Progenitor cell of endocrine pancreas (in vitro differentiated cells): ENCODE results near the gene PYGB. TPM values are rescaled to one million over a fixed set of nuclear protein-coding genes. Genes with fewer than 3 reads are reported as not detected.

Source experiments
- DNase-seq: peaks from one replicate; pipeline ENCODE4 v3.0.0; 2021; ENCODE audit warnings: low spot score; ENCODE audit not compliant: unreplicated experiment
- H3K27ac Mint-ChIP-seq: 2 replicates; pipeline ENCODE4 v1.8.0; 2021; ENCODE audit warnings: mild to moderate bottlenecking, moderate library complexity, mixed read lengths
- H3K27me3 Mint-ChIP-seq: 2 replicates; pipeline ENCODE4 v1.8.0; 2021; ENCODE audit warnings: mixed read lengths
- H3K36me3 Mint-ChIP-seq: 2 replicates; pipeline ENCODE4 v1.8.0; 2022; ENCODE audit warnings: mixed read lengths; ENCODE audit not compliant: insufficient read depth
- H3K4me1 Mint-ChIP-seq: 2 replicates; pipeline ENCODE4 v1.8.0; 2021; ENCODE audit warnings: low read depth, mixed read lengths
- H3K4me3 Mint-ChIP-seq: 2 replicates; pipeline ENCODE4 v1.8.0; 2021; ENCODE audit warnings: low read depth, mild to moderate bottlenecking, moderate library complexity, mixed read lengths
- H3K9me3 Mint-ChIP-seq: 2 replicates; pipeline ENCODE4 v1.8.0; 2021; ENCODE audit warnings: low read depth, mixed read lengths
- CTCF ChIP-seq: fragments of 200-600 bp; sonication (generic); IDR thresholded peaks from one replicate; pipeline ENCODE4 v1.5.0; 2021; ENCODE audit warnings: antibody characterized with exemption, mild to moderate bottlenecking; ENCODE audit not compliant: unreplicated experiment
- total RNA-seq: library from RNA; stranded (reverse); gene quantifications from 2 replicates; pipeline ENCODE4 v1.2.1, GENCODE V29; 2021

The PYGB gene
- total RNA-seq, 1 donor from 2014 or later, result 54.4 TPM

GRCh38 chr20:25316506-25317190, 68.8 kb downstream of the PYGB start:
- no peak for TF ChIP-seq CTCF
- Mint-ChIP-seq H3K27ac (no peak overlapping the region), H3K4me3 (no peak overlapping the region), H3K27me3 (no peaks in the 10 kb centered on the region), H3K9me3 (no peaks in the 10 kb centered on the region), H3K36me3 (peaks cover 8% of the 10 kb centered on the region), H3K4me1 (no peaks in the 10 kb centered on the region)
- DNase-seq, result no peak

DNA sequence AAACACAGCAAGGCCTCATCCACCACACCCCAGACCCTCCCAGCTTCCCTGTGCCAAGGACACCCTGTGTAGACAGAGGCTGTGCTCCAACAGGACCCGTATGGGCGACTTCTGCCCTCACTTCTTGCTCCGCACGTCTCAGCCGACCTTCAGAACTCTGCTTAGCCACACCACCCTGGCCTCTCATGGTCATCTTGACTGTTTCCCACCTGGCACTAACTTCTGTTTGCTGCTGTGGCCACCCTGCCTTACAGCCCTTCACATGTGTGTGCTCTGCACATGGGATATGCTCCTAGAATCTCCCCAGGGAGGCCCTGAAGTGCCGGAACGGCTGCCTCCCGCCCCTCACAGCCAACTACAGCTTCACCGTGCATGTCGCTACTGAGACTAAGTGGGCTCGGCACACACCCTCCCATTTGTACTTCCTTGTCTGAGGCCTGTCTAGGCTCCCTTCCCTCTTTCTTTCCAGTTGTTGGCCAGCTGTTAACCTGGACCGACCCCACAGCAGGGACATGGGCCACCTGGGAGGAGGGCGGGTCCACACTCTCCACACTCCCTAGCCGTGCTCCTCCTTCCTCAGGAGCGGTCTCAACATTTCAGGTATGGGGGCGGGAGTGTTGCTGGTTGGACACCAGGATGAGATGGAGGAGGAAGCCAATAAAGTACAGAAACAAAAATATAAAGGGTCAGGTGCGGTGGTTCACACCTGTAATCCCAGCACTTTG, 69.6 kb downstream of the PYGB start:
- H3K36me3 Mint-ChIP-seq, result peaks cover 8% of the 10 kb centered on the region
- no peaks in the 10 kb centered on the region for H3K9me3 Mint-ChIP-seq
- no peaks in the 10 kb centered on the region for H3K27me3 Mint-ChIP-seq
- H3K4me1 Mint-ChIP-seq, result no peaks in the 10 kb centered on the region
- peak overlapping the region; percentile 43 for H3K27ac Mint-ChIP-seq
- TF ChIP-seq CTCF, result no peak
- DNase-seq, result no peak
- H3K4me3 Mint-ChIP-seq, result no peak overlapping the region

DNA sequence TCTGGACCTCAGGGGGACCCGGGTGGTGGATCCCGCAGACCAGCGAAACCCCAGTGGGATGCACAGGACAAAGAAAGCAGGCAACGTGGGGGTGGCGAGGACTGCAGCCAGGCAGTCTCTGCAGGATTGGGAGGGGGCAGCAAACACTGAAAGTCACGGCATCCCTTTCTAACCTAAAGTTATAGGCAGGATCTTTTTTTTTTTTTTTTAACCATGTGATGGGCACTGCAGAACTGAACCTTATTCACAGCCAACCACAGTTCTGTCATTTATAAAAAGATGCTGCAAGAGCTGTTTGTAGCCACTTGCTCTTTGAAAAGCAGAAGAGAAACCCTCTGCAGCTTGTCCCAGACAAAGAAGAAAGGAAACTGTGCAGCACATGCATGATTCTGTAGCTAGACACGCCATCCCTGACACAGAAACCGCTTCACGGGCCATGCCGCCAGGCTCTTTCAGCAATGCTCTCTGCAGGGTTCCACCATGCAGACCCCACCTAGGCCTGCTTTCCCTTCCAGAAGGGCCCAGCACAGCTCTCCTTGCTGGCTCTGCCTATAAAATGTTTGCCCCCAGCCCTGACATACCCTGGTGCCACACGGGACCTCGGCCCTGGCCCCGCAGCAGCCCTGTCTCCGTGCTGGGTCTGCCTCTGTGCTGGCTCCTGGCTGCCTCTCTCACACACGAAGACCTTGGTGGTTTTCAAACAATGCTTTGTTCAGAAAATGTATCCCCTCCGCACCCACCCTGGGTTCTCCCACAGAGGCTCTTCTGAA, 70.8 kb downstream of the PYGB start:
- no peak for TF ChIP-seq CTCF
- Mint-ChIP-seq H3K36me3 (peaks cover 9% of the 10 kb centered on the region), H3K4me3 (no peak overlapping the region), H3K27me3 (no peaks in the 10 kb centered on the region), H3K4me1 (no peaks in the 10 kb centered on the region), H3K27ac (no peak overlapping the region), H3K9me3 (no peaks in the 10 kb centered on the region)
- no peak for DNase-seq

DNA sequence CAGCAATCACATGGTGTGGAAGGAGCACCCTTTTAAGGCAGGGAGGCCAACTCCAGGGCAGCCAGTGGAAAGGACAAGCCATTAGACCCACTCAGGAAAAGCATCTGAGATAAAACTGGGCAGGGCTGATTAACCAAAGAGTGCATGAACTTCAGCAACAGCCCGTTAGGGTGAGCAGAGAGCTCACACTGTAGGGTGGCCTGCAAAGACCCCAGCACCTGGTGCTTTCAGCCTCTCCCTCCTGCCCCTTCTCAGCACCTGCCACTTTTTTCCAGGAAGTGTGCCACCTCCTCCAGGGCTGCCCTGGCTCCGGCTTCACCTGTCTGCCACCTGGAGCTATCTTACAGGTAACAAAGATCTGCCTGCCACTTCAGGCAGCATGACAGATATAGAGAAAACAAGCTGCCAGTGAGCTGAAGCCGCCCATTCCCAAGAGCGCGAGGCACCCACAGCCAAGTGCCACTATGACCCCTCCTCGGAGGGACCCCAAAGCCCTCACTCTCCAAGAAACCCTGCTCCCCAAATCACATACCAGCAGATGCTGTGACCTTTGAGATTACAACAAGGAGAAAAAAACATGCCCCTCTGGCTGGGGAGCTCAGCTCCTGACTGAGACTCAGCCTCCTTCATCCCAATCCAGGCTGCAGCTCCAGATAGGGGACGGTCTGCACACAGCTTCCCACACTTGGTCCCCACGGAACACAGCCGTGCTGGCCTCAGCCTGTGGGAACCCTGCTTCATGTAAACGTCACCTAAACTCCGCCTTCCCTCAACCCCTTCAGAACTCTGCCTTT, 71.6 kb downstream of the PYGB start:
- peaks cover 9% of the 10 kb centered on the region for H3K36me3 Mint-ChIP-seq
- no peak overlapping the region for H3K4me3 Mint-ChIP-seq
- no peak for TF ChIP-seq CTCF
- no peaks in the 10 kb centered on the region for H3K27me3 Mint-ChIP-seq
- H3K27ac Mint-ChIP-seq, result no peak overlapping the region
- no peak for DNase-seq
- no peaks in the 10 kb centered on the region for H3K9me3 Mint-ChIP-seq
- no peaks in the 10 kb centered on the region for H3K4me1 Mint-ChIP-seq
